Activated T-cell treated with anti-CD3 and anti-CD28 coated beads, Interleukin-2, amount 50 U/mL, for 4 hours (primary cell): ENCODE results near the gene CRADD. TPM values are rescaled to one million over a fixed set of nuclear protein-coding genes. Genes with fewer than 3 reads are reported as not detected.
"Not testable (repeated sequence)": the region's sequence is repeated elsewhere in the genome, so short reads cannot be mapped to it uniquely, and the experiment has no call there.

Source experiments
- ATAC-seq, 2 donors: fragments of 200-7000 bp; cut with Tn5 transposase; one replicate each; pipeline ENCODE4 v1.10.0; 2021
- DNase-seq: peaks from one replicate; pipeline ENCODE4 v3.0.0-alpha.2; 2020
- H3K27me3 Mint-ChIP-seq: one replicate; pipeline ENCODE4 v1.8.0; 2021; ENCODE audit warnings: low read depth, mixed read lengths
- H3K36me3 Mint-ChIP-seq: one replicate; pipeline ENCODE4 v1.8.0; 2022; ENCODE audit warnings: mixed read lengths; ENCODE audit not compliant: insufficient read depth
- H3K4me1 Mint-ChIP-seq: one replicate; pipeline ENCODE4 v1.8.0; 2021; ENCODE audit warnings: low read depth, mixed read lengths
- H3K4me3 Mint-ChIP-seq: one replicate; pipeline ENCODE4 v1.8.0; 2021; ENCODE audit warnings: mild to moderate bottlenecking, moderate library complexity, mixed read lengths
- H3K9me3 Mint-ChIP-seq: one replicate; pipeline ENCODE4 v1.8.0; 2021; ENCODE audit warnings: mixed read lengths
- total RNA-seq, 3 donors: library from RNA; stranded (reverse); gene quantifications; one replicate each; pipeline ENCODE4 v1.2.1, GENCODE V29; 2021

CRADD gene
- total RNA-seq, 3 donors from 2014 or later: 6.9 to 9.9 (median 8.7) TPM

DNA sequence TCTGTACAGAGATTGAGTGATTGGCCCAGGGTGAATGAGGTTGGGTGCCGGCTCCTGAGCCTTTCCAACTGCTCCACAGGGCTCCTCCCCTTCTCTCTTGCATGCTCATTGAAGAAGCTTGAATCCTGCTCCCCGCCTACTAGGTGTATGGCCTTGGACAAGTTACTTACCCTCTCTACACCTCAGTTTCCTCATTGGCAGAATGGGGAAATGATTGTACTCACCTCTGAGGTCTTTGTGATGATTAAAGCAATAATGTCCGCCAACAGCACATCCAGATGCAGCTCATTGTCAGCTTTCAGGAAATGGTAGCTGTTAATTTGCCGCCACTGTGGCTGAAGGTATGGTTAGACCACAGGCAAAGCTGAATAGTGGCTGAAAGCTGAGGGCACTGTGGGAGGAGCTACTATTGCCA, 174.1 kb downstream of the CRADD start:
- no peaks in the 10 kb centered on the region for H3K9me3 Mint-ChIP-seq
- peaks cover 33% of the 10 kb centered on the region for H3K4me1 Mint-ChIP-seq
- no peak for DNase-seq
- ATAC-seq: peak in 1 of 2 donors; percentile 60
- H3K36me3 Mint-ChIP-seq: peaks cover 11% of the 10 kb centered on the region
- no peaks in the 10 kb centered on the region for H3K27me3 Mint-ChIP-seq
- H3K4me3 Mint-ChIP-seq: no peak overlapping the region

DNA sequence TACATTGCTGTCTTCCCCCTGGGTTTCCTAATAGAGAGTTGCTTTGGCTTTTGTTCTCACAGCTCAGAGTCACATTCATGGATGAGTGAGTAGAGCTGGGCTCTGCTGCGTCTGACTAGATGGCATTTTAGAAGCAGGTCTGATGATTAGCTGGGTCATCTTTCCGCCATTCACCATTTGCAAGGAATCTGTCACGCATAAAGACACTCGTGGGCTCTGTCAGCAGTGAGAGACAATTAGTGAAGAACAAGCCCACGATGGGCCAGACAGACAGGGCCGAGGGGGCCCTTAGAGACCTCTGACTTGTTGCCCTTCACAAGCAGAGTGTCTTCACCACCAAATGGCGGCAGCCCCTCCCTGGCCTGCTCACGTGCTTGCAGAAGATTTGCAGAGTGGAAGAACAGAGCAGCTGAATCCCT, 175.0 kb downstream of the CRADD start:
- Mint-ChIP-seq H3K27me3 (no peaks in the 10 kb centered on the region), H3K36me3 (peaks cover 11% of the 10 kb centered on the region), H3K9me3 (no peaks in the 10 kb centered on the region), H3K4me1 (peaks cover 33% of the 10 kb centered on the region), H3K4me3 (no peak overlapping the region)
- ATAC-seq (no peak), DNase-seq (no peak)

DNA sequence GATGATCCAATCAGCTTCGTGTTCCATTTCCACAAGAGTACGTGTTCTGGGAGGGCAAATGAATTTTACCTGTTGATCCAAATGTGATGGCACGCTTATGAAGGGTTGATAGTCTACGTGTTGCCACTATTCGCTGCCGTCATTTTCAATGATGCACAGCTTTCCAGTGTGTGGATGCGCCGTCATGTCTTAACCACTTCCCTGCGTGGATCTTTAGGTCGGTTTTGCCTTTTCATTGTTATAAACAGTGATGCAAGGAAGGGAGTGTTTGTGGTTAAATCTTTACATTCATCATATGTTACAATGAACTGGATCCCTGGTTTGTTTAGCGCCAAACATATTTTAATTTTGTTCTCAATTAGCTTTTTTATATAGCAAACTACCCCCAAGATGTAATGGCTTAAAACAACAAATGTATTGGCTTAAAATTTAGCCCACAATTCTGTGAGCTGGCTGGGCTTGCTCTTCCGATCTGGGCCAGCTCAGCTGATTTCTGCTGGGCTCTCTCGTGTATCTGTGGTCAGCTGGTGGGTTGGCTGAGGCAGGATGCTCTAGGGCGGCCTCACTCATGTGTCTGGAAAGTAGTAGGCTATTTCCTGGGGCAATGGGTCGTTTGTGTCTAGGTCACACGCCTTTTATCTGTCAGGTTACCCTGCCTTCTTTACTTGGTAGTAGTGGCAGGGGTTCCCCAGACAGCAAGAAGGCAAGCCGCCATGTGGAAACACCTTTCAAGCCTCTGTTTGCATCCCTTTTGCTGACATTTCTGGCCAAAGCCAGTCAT, 176.7 kb downstream of the CRADD start:
- Mint-ChIP-seq H3K4me1 (peaks cover 19% of the 10 kb centered on the region), H3K27me3 (no peaks in the 10 kb centered on the region), H3K36me3 (peaks cover 11% of the 10 kb centered on the region), H3K9me3 (no peaks in the 10 kb centered on the region), H3K4me3 (no peak overlapping the region)
- no peak for ATAC-seq
- DNase-seq: no peak

DNA sequence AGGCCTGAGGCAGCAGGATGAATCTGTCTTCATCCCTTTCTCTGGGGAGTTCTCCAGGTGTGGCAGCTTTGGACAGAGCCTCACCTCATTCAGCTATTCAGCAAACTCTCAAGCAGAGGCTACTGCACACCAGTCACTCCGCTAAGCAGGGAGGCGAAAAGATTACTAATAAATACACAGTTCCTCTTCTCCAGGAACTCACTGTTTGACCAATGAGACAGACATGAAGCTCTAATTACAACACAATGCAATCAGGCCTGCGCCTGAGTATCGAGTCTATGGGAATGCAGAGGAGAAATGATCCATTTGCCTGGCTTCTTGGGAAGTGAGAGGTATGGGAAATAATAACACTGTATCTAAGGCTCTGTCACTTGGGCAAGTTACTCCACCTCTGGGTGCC, 178.1 kb downstream of the CRADD start:
- H3K4me3 Mint-ChIP-seq: no peak overlapping the region
- no peaks in the 10 kb centered on the region for H3K9me3 Mint-ChIP-seq
- H3K36me3 Mint-ChIP-seq: peaks cover 9% of the 10 kb centered on the region
- no peaks in the 10 kb centered on the region for H3K27me3 Mint-ChIP-seq
- ATAC-seq (no peak), DNase-seq (no peak)
- H3K4me1 Mint-ChIP-seq: peaks cover 17% of the 10 kb centered on the region

DNA sequence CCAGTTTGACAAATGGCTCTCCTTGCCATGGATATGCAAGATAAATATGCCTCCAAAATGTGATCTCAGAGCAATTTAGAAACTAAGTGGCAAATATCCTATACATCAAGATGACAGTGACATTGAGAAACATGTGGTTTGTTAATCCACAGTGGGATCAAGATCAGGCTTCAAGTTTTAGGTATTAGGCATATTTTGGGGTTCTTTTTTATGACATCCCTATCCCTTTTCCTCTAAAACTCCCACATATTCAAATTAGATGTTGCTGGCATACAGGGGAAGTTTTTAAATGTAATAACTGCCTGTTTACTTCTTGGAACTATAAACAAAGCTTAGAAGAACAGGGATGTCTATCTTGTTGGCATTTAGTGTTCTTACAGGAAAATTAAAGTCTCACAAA, 179.4 kb downstream of the CRADD start:
- Mint-ChIP-seq H3K4me3 (no peak overlapping the region), H3K36me3 (peaks cover 14% of the 10 kb centered on the region), H3K27me3 (no peaks in the 10 kb centered on the region), H3K9me3 (no peaks in the 10 kb centered on the region), H3K4me1 (peaks cover 12% of the 10 kb centered on the region)
- no peak for ATAC-seq
- DNase-seq: no peak

DNA sequence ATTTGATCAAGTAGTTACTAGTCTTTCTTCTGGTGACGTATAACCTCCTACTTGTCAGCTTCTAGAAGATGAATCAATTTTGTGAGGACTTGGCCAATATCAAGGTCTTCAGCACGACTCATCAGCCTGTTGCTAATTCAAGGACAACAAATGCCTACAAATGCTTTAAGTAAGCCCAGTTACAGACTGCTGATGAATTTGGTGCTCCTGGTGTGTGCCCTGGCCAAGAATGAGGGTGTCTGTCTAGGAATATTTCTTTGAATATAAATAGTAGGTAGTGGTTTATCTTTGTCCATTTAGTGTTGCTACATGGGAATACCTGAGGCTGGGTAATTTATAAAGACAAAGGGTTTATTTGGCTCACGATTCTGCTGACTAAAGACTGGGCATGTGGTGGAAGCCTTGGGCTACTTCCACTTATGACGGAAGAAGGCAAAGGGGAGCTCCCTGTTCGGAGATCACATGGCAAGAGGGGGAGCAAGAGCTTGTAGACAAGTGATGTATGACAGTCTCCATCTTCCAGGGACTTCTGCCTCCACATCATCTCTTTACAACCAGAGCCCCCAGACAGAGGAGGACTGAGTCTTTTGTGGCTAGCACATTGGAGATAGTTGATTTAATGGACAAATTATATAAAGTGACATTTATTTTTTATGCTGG, 180.2 kb downstream of the CRADD start:
- DNase-seq (no peak), ATAC-seq (no peak)
- Mint-ChIP-seq H3K4me3 (no peak overlapping the region), H3K4me1 (peaks cover 10% of the 10 kb centered on the region), H3K36me3 (peaks cover 14% of the 10 kb centered on the region), H3K9me3 (no peaks in the 10 kb centered on the region), H3K27me3 (no peaks in the 10 kb centered on the region)

DNA sequence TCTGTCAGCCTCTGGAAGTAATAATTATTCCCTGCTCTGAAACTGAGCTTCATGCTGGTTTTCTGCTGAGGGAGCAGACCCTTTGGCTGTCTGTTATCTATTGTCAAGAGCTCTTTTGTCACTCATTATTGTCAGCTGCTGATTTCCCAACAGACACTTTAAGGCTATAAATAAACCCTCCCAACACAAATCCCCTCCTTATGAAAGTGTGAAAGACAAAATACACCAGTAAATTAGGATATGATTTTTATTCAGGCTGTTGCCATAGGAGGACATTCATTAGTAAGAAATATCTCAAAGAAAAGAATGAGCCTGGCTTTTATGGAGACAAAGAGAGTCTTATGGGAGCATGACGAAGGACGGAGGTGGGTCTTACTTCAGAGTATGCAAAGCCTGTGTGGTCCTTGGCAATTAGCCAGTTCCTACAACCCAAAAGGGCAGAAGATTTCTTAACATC, 180.8 kb downstream of the CRADD start:
- Mint-ChIP-seq H3K4me3 (no peak overlapping the region), H3K36me3 (peaks cover 14% of the 10 kb centered on the region), H3K4me1 (peaks cover 10% of the 10 kb centered on the region), H3K27me3 (no peaks in the 10 kb centered on the region), H3K9me3 (no peaks in the 10 kb centered on the region)
- ATAC-seq (no peak), DNase-seq (no peak)

DNA sequence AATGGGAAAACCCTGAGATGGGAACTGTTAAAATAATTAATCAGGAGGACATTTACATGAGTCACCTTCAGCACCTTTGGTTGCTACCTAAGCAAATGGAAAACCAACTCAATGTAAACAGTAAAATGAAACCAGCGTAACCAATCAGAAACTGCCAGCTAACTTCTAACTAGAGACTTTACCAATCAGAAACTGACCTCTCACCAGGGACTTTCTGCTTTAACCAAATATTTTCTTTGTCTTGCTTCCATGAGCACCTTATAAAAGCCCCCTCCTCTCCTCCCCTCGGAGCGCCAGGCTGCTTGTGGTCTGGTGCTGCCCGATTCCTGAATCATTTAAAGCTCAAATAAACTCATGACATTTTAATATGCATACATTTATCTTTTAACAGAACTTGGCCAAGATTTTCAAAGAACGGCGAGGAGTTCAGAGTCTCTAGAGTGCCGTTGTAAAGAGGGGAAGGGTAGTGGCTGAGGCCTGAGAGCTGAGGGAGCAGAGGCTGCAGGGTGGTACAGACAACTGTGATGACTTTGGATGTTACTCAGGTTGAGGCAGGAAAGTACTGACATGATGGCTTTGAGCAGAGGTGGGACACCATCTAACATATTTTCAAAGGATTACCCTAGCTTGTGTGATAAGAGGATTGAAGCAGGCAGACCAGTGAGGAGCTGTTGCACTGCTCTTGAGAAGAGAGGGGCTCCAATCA, 183.6 kb downstream of the CRADD start:
- Mint-ChIP-seq H3K36me3 (peaks cover 8% of the 10 kb centered on the region), H3K27me3 (no peaks in the 10 kb centered on the region), H3K9me3 (peaks cover 14% of the 10 kb centered on the region), H3K4me1 (peaks cover 2% of the 10 kb centered on the region), H3K4me3 (no peak overlapping the region)
- DNase-seq (no peak), ATAC-seq (no peak)

DNA sequence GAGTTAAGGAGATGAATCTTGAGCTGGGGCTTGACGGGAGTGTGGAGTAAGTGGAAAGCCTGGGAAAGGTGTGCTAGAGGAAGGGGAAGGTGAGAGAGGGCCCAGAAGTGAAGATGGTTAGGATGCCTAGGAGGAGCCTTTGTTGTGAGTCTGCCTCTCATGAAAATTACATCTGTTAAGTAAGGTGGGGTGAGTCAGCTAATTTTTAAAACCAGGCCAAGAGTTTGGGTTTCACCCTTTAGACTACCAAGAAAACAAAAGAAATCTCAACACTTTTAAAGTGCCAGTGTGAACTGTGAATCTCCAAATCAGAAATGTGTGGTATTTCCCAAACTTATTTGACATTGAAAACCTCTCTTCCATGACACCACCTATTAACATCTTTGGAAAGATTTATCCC, 185.2 kb downstream of the CRADD start:
- H3K9me3 Mint-ChIP-seq: peaks cover 29% of the 10 kb centered on the region
- DNase-seq: no peak
- ATAC-seq: no peak

DNA sequence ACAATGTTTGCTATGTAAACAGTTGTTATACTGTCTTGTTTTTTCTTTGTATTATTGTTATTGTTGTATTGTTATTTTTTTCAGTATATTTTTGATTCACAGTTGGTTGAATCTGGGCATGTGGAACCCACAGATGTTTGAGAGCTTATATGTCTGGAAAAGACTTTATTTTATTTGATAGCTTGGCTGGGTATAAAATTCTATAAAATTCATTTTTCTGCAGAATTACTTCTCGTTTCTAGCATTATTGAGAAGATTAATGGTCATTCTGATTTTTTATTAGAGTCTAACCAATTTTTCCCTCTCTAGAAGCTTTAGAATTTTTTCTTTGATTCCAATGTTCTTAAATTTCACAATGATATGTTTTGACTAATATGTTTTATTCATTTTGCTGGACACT, 188.6 kb downstream of the CRADD start:
- DNase-seq (no peak), ATAC-seq (no peak)
- Mint-ChIP-seq H3K9me3 (peaks cover 49% of the 10 kb centered on the region), H3K4me1 (no peaks in the 10 kb centered on the region), H3K27me3 (no peaks in the 10 kb centered on the region), H3K36me3 (peaks cover 12% of the 10 kb centered on the region), H3K4me3 (no peak overlapping the region)

More for the DNA sequence above, 185.2 kb downstream of the CRADD start:
- H3K27me3 Mint-ChIP-seq: no peaks in the 10 kb centered on the region
- H3K36me3 Mint-ChIP-seq: peaks cover 15% of the 10 kb centered on the region
- H3K4me1 Mint-ChIP-seq: peaks cover 2% of the 10 kb centered on the region
- no peak overlapping the region for H3K4me3 Mint-ChIP-seq

DNA sequence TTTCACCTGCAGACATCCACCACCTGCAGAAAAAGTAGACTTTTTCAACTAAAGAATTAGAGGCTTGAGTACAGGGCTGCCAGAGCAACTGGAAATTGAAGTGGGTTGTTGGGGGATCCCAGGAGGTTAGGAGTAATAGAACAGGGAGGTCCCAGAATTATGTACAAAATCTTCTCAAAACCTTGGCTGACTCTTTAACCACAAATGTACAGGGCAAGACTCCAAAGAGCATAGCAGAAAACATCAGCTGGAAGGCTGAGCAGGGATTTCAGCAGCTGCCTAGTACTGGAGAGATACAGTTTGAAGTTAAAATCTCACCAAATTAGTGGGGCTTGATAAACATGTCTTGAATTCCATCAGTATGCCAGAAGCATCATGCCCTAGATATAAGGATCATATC, 191.6 kb downstream of the CRADD start:
- Mint-ChIP-seq H3K4me1 (no peaks in the 10 kb centered on the region), H3K9me3 (peaks cover 73% of the 10 kb centered on the region), H3K36me3 (peaks cover 17% of the 10 kb centered on the region), H3K4me3 (no peak overlapping the region), H3K27me3 (no peaks in the 10 kb centered on the region)
- ATAC-seq (no peak), DNase-seq (no peak)

DNA sequence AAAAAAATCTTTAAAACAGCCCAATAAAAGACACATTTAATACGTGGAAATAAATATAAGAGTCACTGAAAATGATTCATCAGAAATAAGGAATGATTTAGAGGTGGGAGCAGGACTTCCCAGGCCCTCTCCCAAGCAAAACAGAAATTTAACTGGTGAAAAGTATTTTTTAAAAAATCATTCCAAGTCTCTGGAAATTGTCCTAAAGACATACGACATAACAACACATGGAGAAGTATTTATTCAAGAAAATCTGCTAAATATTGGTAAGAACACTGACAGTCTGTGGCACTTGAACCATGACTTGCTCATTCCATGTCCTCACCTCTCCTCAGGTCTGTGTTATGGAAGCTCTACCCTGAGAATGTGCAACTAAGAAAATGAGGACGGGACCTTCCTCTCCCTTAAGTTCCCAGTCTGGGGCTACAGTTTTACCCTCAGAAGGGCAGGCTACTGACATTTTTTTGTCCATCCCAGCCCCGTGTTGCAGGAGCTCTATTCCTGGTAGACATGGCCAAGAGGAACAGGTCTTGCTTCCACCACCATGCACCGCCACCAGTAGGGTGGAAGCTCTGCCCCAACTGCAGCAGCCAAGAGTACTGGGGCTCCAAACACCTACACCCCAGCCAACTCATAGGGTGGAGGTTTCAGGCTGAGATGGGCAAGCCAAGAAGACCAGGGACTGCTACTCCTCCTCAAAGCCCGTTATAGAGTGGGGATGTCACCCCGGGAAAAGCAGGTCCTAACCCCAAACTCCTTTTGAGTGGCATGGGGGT, 193.0 kb downstream of the CRADD start:
- ATAC-seq: no peak
- Mint-ChIP-seq H3K4me1 (no peaks in the 10 kb centered on the region), H3K9me3 (peaks cover 76% of the 10 kb centered on the region)

DNA sequence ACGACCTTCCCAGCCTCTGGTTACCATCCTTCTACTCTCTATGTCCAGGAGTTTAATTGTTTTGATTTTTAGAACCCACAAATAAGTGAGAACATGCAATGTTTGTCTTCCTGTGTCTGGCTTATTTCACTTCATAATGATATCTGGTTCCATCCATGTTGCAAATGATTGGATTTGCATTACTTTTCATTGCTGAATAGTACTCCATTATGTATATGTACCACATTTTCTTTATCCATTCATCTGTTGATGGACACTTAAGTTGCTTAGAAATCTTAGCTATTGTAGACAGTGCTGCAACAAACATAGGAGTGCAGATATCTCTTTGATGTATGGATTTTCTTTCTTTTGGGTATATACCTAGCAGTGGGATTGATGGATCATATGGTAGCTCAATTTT, 194.4 kb downstream of the CRADD start:
- not testable (repeated sequence) for H3K4me1 Mint-ChIP-seq, ATAC-seq, H3K27me3 Mint-ChIP-seq, DNase-seq, H3K4me3 Mint-ChIP-seq
- H3K36me3 Mint-ChIP-seq: peaks cover 17% of the 10 kb centered on the region
- H3K9me3 Mint-ChIP-seq: peaks cover 79% of the 10 kb centered on the region

More for the DNA sequence above, 193.0 kb downstream of the CRADD start:
- DNase-seq: no peak
- Mint-ChIP-seq H3K4me3 (no peak overlapping the region), H3K27me3 (no peaks in the 10 kb centered on the region), H3K36me3 (peaks cover 19% of the 10 kb centered on the region)

DNA sequence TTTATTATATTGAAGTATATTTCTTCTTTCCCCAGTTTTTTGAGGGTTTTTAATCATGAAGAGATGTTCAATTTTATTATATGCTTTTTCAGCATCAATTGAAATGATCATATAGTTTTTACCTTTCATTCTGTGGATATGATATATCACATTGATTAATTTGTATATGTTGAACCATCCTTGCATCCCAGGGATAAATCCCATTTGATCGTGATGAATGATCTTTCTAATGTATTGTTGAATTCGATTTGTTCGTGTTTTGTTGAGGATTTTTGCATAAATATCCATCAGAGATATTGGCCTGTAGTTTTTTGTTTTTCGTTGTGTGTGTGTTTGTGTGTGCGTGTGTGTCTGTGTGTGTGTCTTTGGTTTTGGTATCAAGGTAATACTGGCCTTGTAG, 196.4 kb downstream of the CRADD start:
- Mint-ChIP-seq H3K4me3 (no peak overlapping the region), H3K4me1 (no peaks in the 10 kb centered on the region), H3K9me3 (peaks cover 71% of the 10 kb centered on the region), H3K36me3 (peaks cover 16% of the 10 kb centered on the region), H3K27me3 (no peaks in the 10 kb centered on the region)
- DNase-seq (no peak), ATAC-seq (no peak)
